NCI-H1048 (cell line): Measurements from ENCODE around the gene MCTP1.
A peak's percentile ranks its signal among the peaks of the same experiment; 100 is the strongest.

Experiments used
- DNase-seq: peaks from one replicate; lab custom pipeline; 2025; lab: John Stamatoyannopoulos, UW

Gene MCTP1

GRCh38 chr5:94761786-94762185 lies 523.1 kb downstream of the MCTP1 start:
- no peak for DNase-seq

GRCh38 chr5:94761055-94761454 lies 523.8 kb downstream of the MCTP1 start:
- DNase-seq, result no peak

DNA sequence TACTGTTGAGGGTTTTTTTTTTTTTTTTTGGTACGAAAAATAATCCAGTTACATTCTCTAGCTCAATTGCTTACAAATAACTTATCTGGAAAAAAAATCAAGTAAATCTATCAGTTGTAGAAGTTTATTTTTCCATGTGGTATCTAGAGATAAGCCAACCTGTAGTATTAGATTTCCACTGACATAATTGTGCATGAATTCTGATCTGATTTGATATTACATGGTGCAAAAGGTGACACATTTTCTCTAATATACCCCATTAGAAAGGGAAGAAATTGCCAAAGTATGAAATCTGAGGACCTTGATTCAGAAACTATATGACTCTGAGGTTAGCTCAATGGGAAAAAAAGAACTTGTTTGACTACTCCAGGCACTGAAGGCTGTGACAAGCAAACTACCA lies 524.9 kb downstream of the MCTP1 start:
- no peak for DNase-seq

GRCh38 chr5:94759022-94759421 lies 525.9 kb downstream of the MCTP1 start:
- DNase-seq, result no peak

- no peak for DNase-seq
Measured at GRCh38 chr5:94754824-94755223, 530.1 kb downstream of the MCTP1 start.

GRCh38 chr5:94751460-94751859 lies 533.4 kb downstream of the MCTP1 start:
- no peak for DNase-seq

- DNase-seq, result no peak
Measured at GRCh38 chr5:94750681-94751080, 534.2 kb downstream of the MCTP1 start.

GRCh38 chr5:94749042-94749441 lies 535.9 kb downstream of the MCTP1 start:
- no peak for DNase-seq

DNA sequence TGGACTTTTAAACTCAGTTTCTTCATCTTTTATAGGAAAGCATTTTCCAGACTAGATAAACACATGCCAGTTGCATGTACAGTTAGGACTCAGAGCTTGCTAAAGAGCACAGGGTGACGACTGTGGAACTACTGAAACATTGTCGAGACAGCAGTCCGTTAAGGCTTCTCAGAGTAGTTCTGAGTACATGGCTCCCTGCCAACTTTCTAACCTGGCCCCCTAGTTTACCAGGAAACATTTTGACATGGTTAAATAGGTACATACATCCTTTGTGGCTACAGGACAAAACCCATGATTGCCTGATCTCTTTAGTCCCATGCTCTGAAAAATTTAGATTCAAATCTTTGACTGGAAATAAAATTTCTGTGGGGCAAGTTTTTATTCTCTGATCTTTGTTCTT lies 536.7 kb downstream of the MCTP1 start:
- no peak for DNase-seq

DNA sequence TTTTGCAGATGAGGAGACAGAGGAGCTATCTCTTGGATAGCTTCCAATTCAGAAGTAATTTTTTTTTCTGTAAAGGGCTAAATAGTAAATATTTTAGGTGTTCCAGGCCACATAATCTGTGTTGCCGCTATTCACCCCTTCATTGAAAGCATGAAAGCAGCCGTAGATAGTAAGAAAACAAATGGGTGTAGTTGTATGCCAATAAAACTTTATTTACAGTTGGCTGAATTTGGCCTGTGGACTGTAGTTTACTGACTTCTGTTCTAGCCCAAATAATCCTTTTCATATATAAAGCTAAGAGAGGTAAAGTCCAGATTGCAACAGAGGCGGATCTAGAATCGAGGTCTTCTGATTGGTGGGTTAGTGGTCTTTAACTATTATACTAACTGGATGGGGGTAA lies 537.5 kb downstream of the MCTP1 start:
- DNase-seq, result no peak

DNA sequence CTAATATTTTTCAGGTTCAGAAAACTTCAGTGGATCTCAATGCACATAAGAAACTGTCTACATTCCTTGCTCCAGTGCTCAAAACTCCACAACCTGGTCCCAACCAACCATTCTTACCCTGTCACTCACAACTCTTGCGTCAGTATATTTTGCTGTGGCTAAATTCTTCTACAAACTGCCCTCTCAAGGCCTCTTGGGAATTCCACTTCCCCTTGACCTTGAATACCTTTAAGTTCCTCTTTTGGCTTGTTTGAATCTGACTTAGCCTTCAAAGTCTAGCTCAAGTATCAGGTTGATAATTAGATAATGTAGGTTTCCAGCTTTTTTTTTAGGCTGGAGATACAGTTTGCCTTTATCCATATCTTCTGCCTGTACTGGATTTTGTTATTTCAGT lies 538.2 kb downstream of the MCTP1 start:
- no peak for DNase-seq

- DNase-seq, result no peak
Measured at GRCh38 chr5:94745786-94746730, 538.8 kb downstream of the MCTP1 start.

DNA sequence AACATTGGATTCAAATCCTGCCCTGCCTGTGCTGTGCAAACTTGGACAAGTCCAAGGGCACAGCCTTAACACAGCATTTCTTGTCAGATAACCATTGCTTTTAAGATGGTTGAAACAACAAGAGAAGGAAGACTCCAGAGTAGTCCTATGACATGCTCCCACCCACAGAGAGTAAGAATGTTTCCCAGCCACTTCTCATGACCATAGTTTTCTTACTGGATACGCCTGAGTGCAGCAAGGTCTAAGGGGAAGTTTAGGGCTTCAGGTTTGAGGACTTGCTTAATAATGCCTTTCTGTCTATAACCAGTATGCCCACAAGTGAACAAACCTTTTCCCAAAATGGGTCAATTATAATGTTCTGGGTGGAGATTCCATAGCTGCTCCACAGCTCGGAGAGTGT lies 540.0 kb downstream of the MCTP1 start:
- DNase-seq, result no peak

DNA sequence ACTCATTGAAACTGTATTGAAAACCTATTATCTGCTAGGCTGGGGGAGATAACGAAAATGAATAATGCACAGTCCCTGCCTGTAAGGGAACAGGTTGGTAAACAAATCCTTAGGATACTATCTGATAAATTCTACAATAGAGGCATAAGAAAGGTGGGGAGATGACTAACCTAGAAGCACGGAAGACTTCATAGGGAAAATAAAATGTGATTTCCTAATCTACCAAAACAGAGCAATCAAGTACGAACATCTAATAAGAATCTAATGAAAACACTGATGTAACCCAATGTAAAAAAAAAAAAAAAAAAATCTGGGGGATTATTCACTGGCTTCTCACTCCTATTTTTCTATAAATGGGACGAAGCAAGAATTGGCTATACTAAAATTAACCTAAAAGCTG lies 542.0 kb downstream of the MCTP1 start:
- DNase-seq, result no peak

DNA sequence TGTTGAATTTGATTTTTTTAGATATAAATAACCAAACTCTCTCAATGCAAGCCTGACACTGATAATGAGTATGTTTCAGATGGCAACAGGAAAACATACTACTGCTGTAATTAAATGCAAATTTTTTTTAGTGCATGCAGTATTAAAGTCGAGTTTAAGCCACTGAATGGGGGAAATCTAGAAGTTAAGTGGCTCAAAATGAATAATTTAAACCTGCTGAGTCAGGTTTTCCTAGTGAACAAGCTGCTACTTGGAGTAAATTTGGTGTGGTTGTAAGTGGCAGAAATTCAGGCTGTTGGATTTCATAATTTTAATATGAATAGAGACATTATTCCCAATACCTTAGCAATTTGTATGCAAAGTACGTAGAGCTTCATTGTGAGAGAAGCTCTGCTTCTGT lies 544.6 kb downstream of the MCTP1 start:
- peak; percentile 32 for DNase-seq

DNA sequence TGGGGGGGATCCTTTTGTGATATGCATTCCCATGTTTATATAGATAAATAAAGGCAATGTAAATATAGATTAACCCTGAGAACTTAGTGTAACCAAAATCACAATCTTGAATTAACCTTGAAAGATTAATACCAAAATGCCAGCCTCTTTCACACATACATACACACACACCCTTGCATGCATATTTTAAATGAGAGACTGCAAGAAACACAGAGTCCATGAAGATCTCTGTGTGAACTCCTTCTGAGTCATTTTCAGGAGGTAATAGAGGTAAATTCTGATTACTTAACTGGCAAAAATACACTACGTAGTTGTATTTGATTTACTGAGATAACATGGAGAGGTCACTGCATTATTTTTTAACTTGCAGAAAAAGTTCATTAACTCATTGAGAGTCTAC lies 548.4 kb downstream of the MCTP1 start:
- no peak for DNase-seq

DNA sequence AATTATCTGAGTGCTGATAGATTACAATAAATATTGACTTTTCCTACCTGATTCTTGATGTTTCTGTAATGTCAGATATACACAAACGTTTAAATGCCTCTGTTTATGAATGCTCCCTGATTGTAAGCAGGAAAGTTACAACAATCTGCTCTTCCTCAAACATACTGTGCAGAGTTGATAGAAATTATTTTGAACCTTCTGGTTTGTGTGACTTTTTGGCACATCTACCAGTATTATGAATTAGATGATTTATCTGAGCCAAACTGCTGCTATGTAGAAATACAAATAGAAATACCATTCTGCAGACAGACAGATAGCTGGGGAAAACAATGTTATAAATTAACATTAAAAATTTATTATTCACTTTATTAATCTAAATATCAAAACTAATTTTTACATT lies 553.4 kb downstream of the MCTP1 start:
- no peak for DNase-seq

DNA sequence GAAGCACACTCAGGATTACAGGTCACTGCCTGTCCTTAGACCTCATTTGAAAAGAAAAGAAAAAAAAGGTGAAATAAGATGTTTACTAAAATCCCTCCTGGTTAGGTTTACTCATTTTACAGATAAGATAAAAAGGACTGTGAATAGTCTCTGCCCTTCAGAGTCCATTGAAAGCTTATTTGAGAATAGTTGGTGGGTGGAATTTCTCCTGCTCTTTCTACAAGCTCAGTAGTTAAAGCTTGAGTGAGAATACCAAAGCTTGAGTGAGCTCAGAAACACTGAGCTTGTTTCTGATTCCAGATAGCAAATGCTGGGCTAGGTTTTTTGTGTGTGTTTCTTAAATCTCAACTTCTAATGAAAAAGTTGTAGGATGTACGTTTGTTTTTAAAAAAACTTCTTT lies 559.8 kb downstream of the MCTP1 start:
- no peak for DNase-seq

GRCh38 chr5:94715768-94716167 lies 569.1 kb downstream of the MCTP1 start:
- no peak for DNase-seq

GRCh38 chr5:94711785-94712184 lies 573.1 kb downstream of the MCTP1 start:
- no peak for DNase-seq

DNA sequence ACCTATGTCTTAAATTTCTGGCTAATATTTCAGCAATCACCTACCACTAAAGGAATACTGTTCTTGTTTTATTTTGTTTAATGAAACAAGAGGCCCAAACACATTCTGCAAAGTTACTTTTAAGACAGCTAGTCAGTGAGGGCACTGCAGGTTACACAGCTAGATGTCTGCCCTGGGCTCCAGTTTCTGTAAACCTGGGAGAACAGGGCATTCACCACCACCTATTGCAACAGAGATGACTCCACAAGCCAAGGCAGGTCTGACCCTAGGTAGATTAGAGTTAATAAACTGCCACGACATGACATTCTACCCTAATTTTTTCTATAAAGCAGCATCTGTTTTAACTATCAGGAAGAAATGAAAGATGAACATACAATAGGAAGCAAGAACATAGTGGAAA lies 575.6 kb downstream of the MCTP1 start:
- no peak for DNase-seq

DNA sequence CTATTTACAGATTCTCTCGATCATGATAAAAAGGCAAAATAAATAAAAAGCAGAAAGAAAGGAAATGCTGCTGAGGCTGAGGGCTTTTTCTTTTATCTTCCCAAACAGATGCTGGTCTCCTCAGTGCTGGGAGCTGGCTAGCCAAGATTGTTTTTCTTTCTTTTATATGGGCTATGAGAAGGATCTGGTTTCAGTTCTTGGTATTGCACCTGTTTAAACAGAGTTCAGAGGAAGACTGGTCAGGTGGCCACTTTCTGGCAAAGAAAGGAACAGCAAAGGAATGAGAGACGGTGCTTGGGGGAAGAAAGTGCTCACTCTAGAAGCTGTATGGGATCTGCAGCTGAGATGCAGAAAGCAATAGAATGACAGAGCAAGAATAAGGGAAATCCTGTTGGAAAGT lies 577.5 kb downstream of the MCTP1 start:
- DNase-seq, result no peak

GRCh38 chr5:94705427-94705826 lies 579.5 kb downstream of the MCTP1 start:
- DNase-seq, result no peak

DNA sequence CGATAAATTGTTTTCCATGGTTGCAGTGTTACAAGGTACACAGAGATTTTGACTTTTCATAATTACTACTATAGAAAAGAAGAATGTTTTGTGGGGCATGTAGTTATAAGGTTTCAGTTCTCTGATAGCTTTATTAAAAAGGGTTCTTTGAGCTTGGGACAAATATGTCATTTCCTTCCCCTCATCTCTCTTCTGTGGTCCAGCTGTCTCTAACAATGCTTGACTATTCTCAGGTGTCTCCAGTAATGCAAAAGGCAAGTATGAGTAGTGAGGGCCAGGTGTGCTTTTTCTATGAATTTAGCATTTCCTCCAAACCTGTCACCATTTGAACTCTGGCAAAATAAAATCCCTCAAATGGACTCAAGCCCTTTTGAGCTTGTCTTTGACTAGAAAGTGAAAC lies 582.2 kb downstream of the MCTP1 start:
- no peak for DNase-seq
